Skeletal muscle tissue (tissue), 4 donors: ENCODE results near the gene SFRP4. TPM values are rescaled to one million over a fixed set of nuclear protein-coding genes. Genes with fewer than 3 reads are reported as not detected.
A peak's percentile ranks its signal among the peaks of the same experiment; 100 is the strongest.
"Not testable (repeated sequence)": the region's sequence is repeated elsewhere in the genome, so short reads cannot be mapped to it uniquely, and the experiment has no call there.

Source experiments
- H3K27ac ChIP-seq: one replicate; pipeline ENCODE4 v1.7.0; 2013; ENCODE audit warnings: mild to moderate bottlenecking, low read depth, low read length, inconsistent platforms
- H3K27me3 ChIP-seq, 3 donors: one replicate each; pipeline ENCODE4 v1.7.0; 2013; ENCODE audit warnings: low read length in 3 of 3; ENCODE audit not compliant: control insufficient read depth in 3 of 3, insufficient read depth in 3 of 3
- H3K36me3 ChIP-seq, 3 donors: one replicate each; pipeline ENCODE4 v1.7.0; 2013; ENCODE audit warnings: low read length in 3 of 3; ENCODE audit not compliant: control insufficient read depth in 3 of 3, insufficient read depth in 3 of 3
- H3K4me1 ChIP-seq, 3 donors: one replicate each; pipeline ENCODE4 v1.7.0; 2013; ENCODE audit warnings: low read length in 3 of 3, mild to moderate bottlenecking in 3 of 3; ENCODE audit not compliant: control insufficient read depth in 3 of 3, insufficient read depth in 3 of 3
- H3K4me3 ChIP-seq, 3 donors: one replicate each; pipeline ENCODE4 v1.7.0; 2013; ENCODE audit warnings: low read length in 3 of 3
- H3K9ac ChIP-seq, 3 donors: one replicate each; pipeline ENCODE4 v1.7.0; 2013; ENCODE audit warnings: low read length in 3 of 3, mild to moderate bottlenecking in 3 of 3, moderate library complexity in 2 of 3, low read depth in 1 of 3
- H3K9me3 ChIP-seq, 3 donors: one replicate each; pipeline ENCODE4 v1.7.0; 2013; ENCODE audit warnings: low read length in 3 of 3; ENCODE audit not compliant: control insufficient read depth in 3 of 3
- total RNA-seq: library from RNA; depleted of rRNA; stranded (reverse); fragments of >200 nt; gene quantifications from one replicate; pipeline ENCODE4 v1.2.3, GENCODE V29; 2014
- donor health status: Osteomylitis.

SFRP4 gene
- 28.7 TPM for total RNA-seq

- H3K27me3 ChIP-seq = peaks cover 8 to 10% (median 8%) of the 10 kb centered on the region in 3 donors
- peaks cover 15 to 24% (median 21%) of the 10 kb centered on the region in 3 donors for H3K4me1 ChIP-seq
- peak within 1 kb of the TSS; percentile 67 to 73 (median 71) for H3K9ac ChIP-seq
- H3K9me3 ChIP-seq = no peaks in the 10 kb centered on the region
- no peaks in the 10 kb centered on the region for H3K36me3 ChIP-seq
- peak within 1 kb of the TSS; percentile 67 for H3K27ac ChIP-seq
- peak within 1 kb of the TSS; percentile 74 to 80 (median 75) for H3K4me3 ChIP-seq
Measured at GRCh38 chr7:37916673-37917660, at the start of gene SFRP4. Gene SFRP4 (minus strand): TSS chr7:37916817. CDS start chr7:37916537, 280 bp downstream.

GRCh38 chr7:37964196-37964595, 47.6 kb upstream of the SFRP4 start:
- Histone ChIP-seq H3K4me3 (no peak overlapping the region), H3K27me3 (no peaks in the 10 kb centered on the region), H3K4me1 (no peaks in the 10 kb centered on the region), H3K9ac (no peak overlapping the region), H3K36me3 (no peaks in the 10 kb centered on the region), H3K9me3 (no peaks in the 10 kb centered on the region), H3K27ac (no peak overlapping the region)

GRCh38 chr7:37961251-37961650, 44.6 kb upstream of the SFRP4 start:
- Histone ChIP-seq H3K4me1 (no peaks in the 10 kb centered on the region), H3K27ac (no peak overlapping the region), H3K36me3 (no peaks in the 10 kb centered on the region), H3K4me3 (no peak overlapping the region), H3K9me3 (no peaks in the 10 kb centered on the region), H3K9ac (no peak overlapping the region), H3K27me3 (no peaks in the 10 kb centered on the region)

- no peak overlapping the region for H3K4me3 ChIP-seq
- no peaks in the 10 kb centered on the region for H3K4me1 ChIP-seq
- H3K9me3 ChIP-seq = no peaks in the 10 kb centered on the region
- H3K27me3 ChIP-seq = no peaks in the 10 kb centered on the region
- no peak overlapping the region for H3K9ac ChIP-seq
- no peaks in the 10 kb centered on the region for H3K36me3 ChIP-seq
- no peak overlapping the region for H3K27ac ChIP-seq
Measured at GRCh38 chr7:37960483-37960882, 43.9 kb upstream of the SFRP4 start.

GRCh38 chr7:37957221-37957970, 40.8 kb upstream of the SFRP4 start:
- H3K4me3 ChIP-seq = no peak overlapping the region
- no peak overlapping the region for H3K9ac ChIP-seq
- no peak overlapping the region for H3K27ac ChIP-seq
- no peaks in the 10 kb centered on the region for H3K4me1 ChIP-seq
- peaks cover under 1 to 4% (median 3%) of the 10 kb centered on the region in 3 donors for H3K36me3 ChIP-seq
- H3K9me3 ChIP-seq = no peaks in the 10 kb centered on the region
- H3K27me3 ChIP-seq = no peaks in the 10 kb centered on the region

GRCh38 chr7:37956791-37957190, 40.2 kb upstream of the SFRP4 start:
- H3K9me3 ChIP-seq = no peaks in the 10 kb centered on the region
- H3K9ac ChIP-seq = no peak overlapping the region
- H3K27me3 ChIP-seq = no peaks in the 10 kb centered on the region
- H3K4me3 ChIP-seq = no peak overlapping the region
- H3K36me3 ChIP-seq = peaks cover 6 to 9% (median 7%) of the 10 kb centered on the region in 3 donors
- no peak overlapping the region for H3K27ac ChIP-seq
- no peaks in the 10 kb centered on the region for H3K4me1 ChIP-seq

- H3K36me3 ChIP-seq = peaks cover 7 to 28% (median 25%) of the 10 kb centered on the region in 3 donors
- H3K4me1 ChIP-seq, H3K27me3 ChIP-seq, H3K27ac ChIP-seq, H3K9ac ChIP-seq, H3K9me3 ChIP-seq, H3K4me3 ChIP-seq: not testable (repeated sequence)
Measured at GRCh38 chr7:37954217-37954616, 37.6 kb upstream of the SFRP4 start.

GRCh38 chr7:37952240-37952639, 35.6 kb upstream of the SFRP4 start:
- no peak overlapping the region for H3K27ac ChIP-seq
- no peak overlapping the region for H3K4me3 ChIP-seq

GRCh38 chr7:37947941-37948210, 31.3 kb upstream of the SFRP4 start:
- Histone ChIP-seq H3K27ac (no peak overlapping the region), H3K36me3 (peaks cover 7 to 33% (median 25%) of the 10 kb centered on the region in 3 donors), H3K27me3 (no peaks in the 10 kb centered on the region), H3K4me3 (no peak overlapping the region), H3K9ac (no peak overlapping the region), H3K9me3 (no peaks in the 10 kb centered on the region), H3K4me1 (peaks cover 26 to 30% (median 29%) of the 10 kb centered on the region in 3 donors)

More at GRCh38 chr7:37952240-37952639, 35.6 kb upstream of the SFRP4 start:
- H3K9ac ChIP-seq = no peak overlapping the region
- peaks cover 7 to 33% (median 25%) of the 10 kb centered on the region in 3 donors for H3K36me3 ChIP-seq
- no peaks in the 10 kb centered on the region for H3K9me3 ChIP-seq
- H3K4me1 ChIP-seq = peaks cover 5 to 9% (median 7%) of the 10 kb centered on the region in 3 donors
- H3K27me3 ChIP-seq = no peaks in the 10 kb centered on the region
